ENCODE results near the gene WIPF3. TPM values are rescaled to one million over a fixed set of nuclear protein-coding genes. Genes with fewer than 3 reads are reported as not detected.
"Not testable (repeated sequence)": the region's sequence is repeated elsewhere in the genome, so short reads cannot be mapped to it uniquely, and the experiment has no call there.

The WIPF3 gene
- total RNA-seq, 1 experiment from 2014 or later = not detected

GRCh38 chr7:29955075-29955792 lies 148.9 kb downstream of the WIPF3 start:
- no peak for DNase-seq (ENCODE audit: low read depth)

GRCh38 chr7:29955799-29956486 lies 149.6 kb downstream of the WIPF3 start:
- no peak for DNase-seq (ENCODE audit: low read depth)

GRCh38 chr7:29956487-29956836 lies 150.2 kb downstream of the WIPF3 start:
- DNase-seq (ENCODE audit: low read depth) = no peak

DNA sequence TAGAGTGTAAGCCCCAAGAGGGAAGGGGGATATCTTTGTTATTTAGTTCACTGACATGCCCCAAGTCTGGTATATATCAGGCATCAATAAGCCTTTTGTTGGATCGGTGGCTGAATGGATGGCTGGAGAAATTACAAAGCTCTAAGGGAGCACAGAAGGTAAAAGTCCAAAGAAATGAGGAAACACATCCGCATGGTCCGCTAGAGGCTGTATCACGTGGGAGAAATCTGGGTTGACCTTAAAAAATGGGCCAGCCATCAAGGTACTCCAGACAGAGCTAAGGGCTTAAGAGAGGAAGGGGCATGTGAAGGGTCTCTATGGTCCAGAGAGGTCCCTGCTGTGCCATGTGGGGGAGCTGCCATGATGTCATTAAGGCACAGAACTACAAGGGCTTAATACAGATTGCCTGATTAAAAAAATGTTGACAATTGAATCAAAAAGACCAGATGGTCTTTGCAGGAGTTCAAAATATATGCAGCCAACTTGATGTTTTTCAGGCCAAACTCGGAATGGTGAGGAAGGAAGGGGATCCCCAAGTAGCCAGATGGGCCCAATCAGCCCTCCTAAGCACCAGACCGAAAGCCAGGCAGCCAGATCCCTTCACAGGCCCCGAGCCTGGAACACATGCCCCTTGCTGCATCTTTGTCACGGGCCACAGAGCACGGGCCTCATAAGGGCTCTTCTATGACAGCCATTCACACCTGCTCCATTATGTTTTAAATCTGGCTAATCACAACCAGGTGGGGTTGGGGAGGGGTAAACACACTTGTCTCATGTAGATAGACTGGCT lies 151.4 kb downstream of the WIPF3 start:
- no peak for DNase-seq (ENCODE audit: low read depth)

DNA sequence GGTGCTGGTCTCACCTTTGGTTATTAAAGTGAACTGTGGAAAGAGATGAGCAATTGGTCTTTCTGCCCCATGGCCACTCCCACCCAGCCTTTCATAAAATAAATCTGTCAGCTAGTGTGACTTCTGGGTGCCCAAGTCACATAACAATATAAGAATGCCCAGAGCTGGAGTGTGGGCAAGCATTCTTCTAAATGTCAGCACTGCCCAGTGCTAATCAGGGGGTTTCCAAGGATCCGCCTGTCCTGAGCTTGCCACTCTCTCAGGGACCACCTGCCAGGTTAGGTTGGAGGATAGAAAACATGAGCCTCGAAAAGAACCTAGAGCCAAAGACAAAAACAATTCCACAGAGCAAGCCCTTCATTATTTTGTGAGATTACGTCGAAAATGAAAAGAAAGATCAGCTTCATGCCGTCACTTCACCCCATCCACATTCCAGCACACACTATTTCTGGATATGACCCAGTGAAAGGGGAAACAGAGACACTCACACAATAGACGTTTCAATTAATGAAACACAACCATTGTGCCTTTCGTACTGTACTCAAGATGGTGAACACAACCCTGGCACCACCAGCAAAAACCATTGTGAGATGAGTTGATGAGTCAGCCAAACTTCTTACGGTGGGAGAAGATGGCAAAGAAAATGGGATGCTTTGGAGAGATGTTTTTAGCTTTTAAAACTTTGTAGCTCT lies 152.5 kb downstream of the WIPF3 start:
- no peak for DNase-seq (ENCODE audit: low read depth)

- DNase-seq (ENCODE audit: low read depth) = not testable (repeated sequence)
Observed at GRCh38 chr7:29961611-29962010, 155.3 kb downstream of the WIPF3 start.

GRCh38 chr7:29962035-29962434 lies 155.7 kb downstream of the WIPF3 start:
- no peak for DNase-seq (ENCODE audit: low read depth)

GRCh38 chr7:29965030-29965429 lies 158.7 kb downstream of the WIPF3 start:
- no peak for DNase-seq (ENCODE audit: low read depth)

Other genes with a start within 250 kb of the WIPF3 start
- 0.17 TPM in 1 of 2 replicates, not detected in the other for gene PRR15, start 242.7 kb upstream of the WIPF3 start, total RNA-seq (2014; rRNA removed; shearing (Covaris generic))
- gene SCRN1, start 183.3 kb downstream of the WIPF3 start, total RNA-seq (2014; rRNA removed; shearing (Covaris generic)) = 73.6 and 109 TPM in 2 replicates
- 30.1 and 39.8 TPM in 2 replicates for gene FKBP14, start 220.2 kb downstream of the WIPF3 start, total RNA-seq (2014; rRNA removed; shearing (Covaris generic))
- gene PLEKHA8, start 221.9 kb downstream of the WIPF3 start, total RNA-seq (2014; rRNA removed; shearing (Covaris generic)) = 6.1 and 11.8 TPM in 2 replicates